Thymus (tissue), 11 donors: Measurements from ENCODE around the gene KDM5A. TPM values are rescaled to one million over a fixed set of nuclear protein-coding genes. Genes with fewer than 3 reads are reported as not detected.
"Not testable (repeated sequence)": the region's sequence is repeated elsewhere in the genome, so short reads cannot be mapped to it uniquely, and the experiment has no call there.

Experiments
- DNase-seq, 9 donors: peaks; one replicate each; pipeline ENCODE4 v3.0.0-alpha.2; 2013; ENCODE audit warnings: low spot score in 9 of 9, low read depth in 6 of 9, missing footprints in 1 of 9
- H3K27ac ChIP-seq, 2 donors: one replicate each; pipeline ENCODE4 v1.5.1; 2013; ENCODE audit warnings: control low read depth in 1 of 2, low read depth in 1 of 2, low read length in 1 of 2, mild to moderate bottlenecking in 1 of 2, moderate library complexity in 1 of 2
- H3K27me3 ChIP-seq, 2 donors: one replicate each; pipeline ENCODE4 v1.5.1; 2013; ENCODE audit warnings: low read length in 1 of 2; ENCODE audit not compliant: control insufficient read depth in 2 of 2, insufficient read depth in 1 of 2
- H3K36me3 ChIP-seq, 2 donors: one replicate each; pipeline ENCODE4 v1.5.1; 2013; ENCODE audit warnings: low read length in 1 of 2, mild to moderate bottlenecking in 1 of 2, moderate library complexity in 1 of 2; ENCODE audit not compliant: control insufficient read depth in 2 of 2, insufficient read depth in 2 of 2
- H3K4me1 ChIP-seq, 2 donors: one replicate each; pipeline ENCODE4 v1.5.1; 2013; ENCODE audit warnings: low read length in 2 of 2; ENCODE audit not compliant: control insufficient read depth in 2 of 2, insufficient read depth in 2 of 2
- H3K4me3 ChIP-seq, 2 donors: one replicate each; pipeline ENCODE4 v1.5.1; 2013; ENCODE audit warnings: low read length in 2 of 2, control low read depth in 1 of 2, mild to moderate bottlenecking in 1 of 2
- H3K9me3 ChIP-seq, 2 donors: one replicate each; pipeline ENCODE4 v1.5.1; 2013; ENCODE audit warnings: low read length in 1 of 2, mild to moderate bottlenecking in 1 of 2; ENCODE audit not compliant: control insufficient read depth in 2 of 2, insufficient read depth in 1 of 2
- WGBS: extraction: QIAGEN DNeasy Blood & Tissue Kit; methylation state at CpG from one replicate; pipeline ENCODE4 v1.1.7; 2013; 5-methylcytosine and 5-hydroxymethylcytosine counted together
- polyA plus RNA-seq: library from polyadenylated mRNA; stranded (reverse); fragments of 200-250 nt; gene quantifications from one replicate; pipeline ENCODE4 v1.2.3, GENCODE V29; 2013
- total RNA-seq: library from RNA; stranded (reverse); fragments of 120-200 nt; gene quantifications from one replicate; pipeline ENCODE4 v1.2.4, GENCODE V29; 2013
- donor health status: healthy.

The KDM5A gene
- total and polyA plus RNA-seq, 2 donors = 10.6 to 50.0 TPM

- Histone ChIP-seq H3K4me1 (peaks cover 4 to 12% of the 10 kb centered on the region in 2 donors), H3K27ac (peak overlapping the region; percentile 98 to 99), H3K4me3 (peak overlapping the region; percentile 64 to 71), H3K36me3 (peaks cover 8 to 13% of the 10 kb centered on the region in 2 donors), H3K27me3 (no peaks in the 10 kb centered on the region), H3K9me3 (no peaks in the 10 kb centered on the region)
- WGBS = under 1% methylated on average over 35 of the region's 35 CpGs
- peak in 7 of 9 donors; percentile 40 to 65 (median 51) for DNase-seq
Measured at GRCh38 chr12:388541-389141, 479 bp downstream of the KDM5A start.

- H3K9me3 ChIP-seq = no peaks in the 10 kb centered on the region
- peak in 1 of 9 donors; percentile 5 for DNase-seq
- no peaks in the 10 kb centered on the region for H3K27me3 ChIP-seq
- peaks cover 13 to 17% of the 10 kb centered on the region in 2 donors for H3K36me3 ChIP-seq
- 2% methylated on average over 2 of the region's 2 CpGs for WGBS
- H3K27ac ChIP-seq = peak overlapping the region; percentile 40 to 98
- peaks cover 4 to 12% of the 10 kb centered on the region in 2 donors for H3K4me1 ChIP-seq
- H3K4me3 ChIP-seq = peak overlapping the region; percentile 64 to 71
Measured at GRCh38 chr12:388012-388411, 1.1 kb downstream of the KDM5A start.

- Histone ChIP-seq H3K4me3 (no peak overlapping the region), H3K4me1 (peaks cover 4 to 12% of the 10 kb centered on the region in 2 donors), H3K27me3 (no peaks in the 10 kb centered on the region), H3K9me3 (no peaks in the 10 kb centered on the region), H3K27ac (no peak overlapping the region), H3K36me3 (peaks cover 23 to 31% of the 10 kb centered on the region in 2 donors)
- WGBS = 85% methylated on average over 4 of the region's 4 CpGs
- peak in 1 of 9 donors; percentile 0 for DNase-seq
Measured at GRCh38 chr12:386651-387050, 2.5 kb downstream of the KDM5A start.

- H3K4me1 ChIP-seq, DNase-seq, H3K4me3 ChIP-seq, H3K27me3 ChIP-seq, H3K27ac ChIP-seq, H3K9me3 ChIP-seq: not testable (repeated sequence)
- peaks cover 26 to 34% of the 10 kb centered on the region in 2 donors for H3K36me3 ChIP-seq
- 97% methylated on average over 5 of the region's 5 CpGs for WGBS
Measured at GRCh38 chr12:370739-371485, 18.2 kb downstream of the KDM5A start.

- Histone ChIP-seq H3K9me3 (peaks cover 3 to 5% of the 10 kb centered on the region in 2 donors), H3K27ac (no peak overlapping the region), H3K27me3 (no peaks in the 10 kb centered on the region), H3K36me3 (peaks cover 36 to 53% of the 10 kb centered on the region in 2 donors), H3K4me3 (no peak overlapping the region), H3K4me1 (no peaks in the 10 kb centered on the region)
- DNase-seq = no peak
- WGBS = 100% methylated on average over 1 of the region's 1 CpG
Measured at GRCh38 chr12:367972-368371, 21.1 kb downstream of the KDM5A start.

GRCh38 chr12:366820-367219, 22.3 kb downstream of the KDM5A start:
- no peak overlapping the region for H3K4me3 ChIP-seq
- 98% methylated on average over 2 of the region's 2 CpGs for WGBS
- H3K4me1 ChIP-seq = no peaks in the 10 kb centered on the region
- no peak overlapping the region for H3K27ac ChIP-seq
- no peak for DNase-seq
- H3K36me3 ChIP-seq = peaks cover 44 to 63% of the 10 kb centered on the region in 2 donors
- peaks cover 3 to 5% of the 10 kb centered on the region in 2 donors for H3K9me3 ChIP-seq
- H3K27me3 ChIP-seq = no peaks in the 10 kb centered on the region

GRCh38 chr12:359091-359490, 30.0 kb downstream of the KDM5A start:
- H3K36me3 ChIP-seq = peaks cover 57 to 72% of the 10 kb centered on the region in 2 donors
- no peaks in the 10 kb centered on the region for H3K4me1 ChIP-seq
- H3K4me3 ChIP-seq = no peak overlapping the region
- no peak overlapping the region for H3K27ac ChIP-seq
- H3K27me3 ChIP-seq = no peaks in the 10 kb centered on the region
- peaks cover 3 to 13% of the 10 kb centered on the region in 2 donors for H3K9me3 ChIP-seq
- DNase-seq = no peak
- 100% methylated on average over 1 of the region's 1 CpG for WGBS

- Histone ChIP-seq H3K27me3 (no peaks in the 10 kb centered on the region), H3K4me3 (no peak overlapping the region), H3K4me1 (no peaks in the 10 kb centered on the region), H3K36me3 (peaks cover 63 to 74% of the 10 kb centered on the region in 2 donors), H3K27ac (no peak overlapping the region), H3K9me3 (peaks cover 3 to 13% of the 10 kb centered on the region in 2 donors)
- no peak for DNase-seq
- 94% methylated on average over 7 of the region's 7 CpGs for WGBS
Measured at GRCh38 chr12:356276-356988, 32.7 kb downstream of the KDM5A start.

- not testable (repeated sequence) for H3K4me1 ChIP-seq, H3K27ac ChIP-seq, H3K4me3 ChIP-seq, DNase-seq, H3K9me3 ChIP-seq, H3K27me3 ChIP-seq
- WGBS = 98% methylated on average over 4 of the region's 4 CpGs
- peaks cover 45 to 59% of the 10 kb centered on the region in 2 donors for H3K36me3 ChIP-seq
Measured at GRCh38 chr12:351197-351596, 37.9 kb downstream of the KDM5A start.
